ENCODE data around the gene SLIT3. TPM values are rescaled to one million over a fixed set of nuclear protein-coding genes. Genes with fewer than 3 reads are reported as not detected.

SLIT3 gene
- total and polyA plus RNA-seq, 2 experiments from 2014 or later, result 0.59 to 0.71 TPM

DNA sequence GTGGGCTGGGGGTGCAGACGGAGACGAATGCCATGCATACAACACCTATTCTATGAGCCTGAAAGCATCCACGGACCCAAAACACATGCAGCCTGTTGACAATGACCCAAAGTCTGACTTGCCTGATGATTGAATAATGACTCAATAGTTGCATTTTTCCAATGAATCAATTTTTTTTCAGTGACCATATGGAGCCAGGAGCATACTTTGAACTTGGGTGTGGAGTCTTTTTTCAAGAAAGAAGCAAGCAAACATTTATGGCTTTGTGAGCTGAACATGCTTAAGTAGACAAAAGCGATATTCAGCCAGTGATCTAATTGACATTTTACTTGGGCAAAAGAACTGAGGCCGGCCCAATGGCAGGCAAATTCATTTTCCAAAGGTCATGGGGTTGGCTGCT is 437.9 kb downstream of the SLIT3 start (continued):
- TF ChIP-seq, protein P1, sequence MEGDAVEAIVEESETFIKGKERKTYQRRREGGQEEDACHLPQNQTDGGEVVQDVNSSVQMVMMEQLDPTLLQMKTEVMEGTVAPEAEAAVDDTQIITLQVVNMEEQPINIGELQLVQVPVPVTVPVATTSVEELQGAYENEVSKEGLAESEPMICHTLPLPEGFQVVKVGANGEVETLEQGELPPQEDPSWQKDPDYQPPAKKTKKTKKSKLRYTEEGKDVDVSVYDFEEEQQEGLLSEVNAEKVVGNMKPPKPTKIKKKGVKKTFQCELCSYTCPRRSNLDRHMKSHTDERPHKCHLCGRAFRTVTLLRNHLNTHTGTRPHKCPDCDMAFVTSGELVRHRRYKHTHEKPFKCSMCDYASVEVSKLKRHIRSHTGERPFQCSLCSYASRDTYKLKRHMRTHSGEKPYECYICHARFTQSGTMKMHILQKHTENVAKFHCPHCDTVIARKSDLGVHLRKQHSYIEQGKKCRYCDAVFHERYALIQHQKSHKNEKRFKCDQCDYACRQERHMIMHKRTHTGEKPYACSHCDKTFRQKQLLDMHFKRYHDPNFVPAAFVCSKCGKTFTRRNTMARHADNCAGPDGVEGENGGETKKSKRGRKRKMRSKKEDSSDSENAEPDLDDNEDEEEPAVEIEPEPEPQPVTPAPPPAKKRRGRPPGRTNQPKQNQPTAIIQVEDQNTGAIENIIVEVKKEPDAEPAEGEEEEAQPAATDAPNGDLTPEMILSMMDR (conservative IDR thresholded peaks at IDR 0.05; ENCODE audit: low read depth in 2 of 2), result no peak

DNA sequence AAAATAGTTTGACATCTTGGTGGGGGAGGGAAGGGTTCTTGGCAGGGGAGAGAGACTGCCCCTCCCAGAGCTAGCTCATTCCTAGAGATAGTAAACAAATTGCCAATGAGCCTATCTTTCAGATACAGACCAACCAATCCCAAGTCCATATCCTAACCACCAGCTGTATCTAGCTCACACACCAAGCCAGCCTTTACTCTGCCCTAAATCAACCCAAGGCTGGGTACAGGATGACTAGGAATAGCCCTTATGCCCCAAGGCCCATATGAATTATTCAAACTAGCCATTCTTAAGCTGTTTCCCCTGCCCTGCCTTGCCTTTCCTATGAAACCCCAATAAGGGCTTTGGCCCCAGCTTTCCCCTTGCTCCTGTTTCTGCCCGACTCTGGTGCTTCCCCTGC is 440.4 kb downstream of the SLIT3 start:
- Mint-ChIP-seq H3K27ac (no peak overlapping the region), H3K27me3 (ENCODE audit: insufficient read depth, low read depth, poor library complexity) (peaks cover 3% of the 10 kb centered on the region), H3K4me3 (no peak overlapping the region), H3K9me3 (no peaks in the 10 kb centered on the region), H3K4me1 (peaks cover 4% of the 10 kb centered on the region; the same call in 2 of the 3 replicates), H3K36me3 (ENCODE audit: low read depth) (no peaks in the 10 kb centered on the region)
- H3K4me3 ChIP-seq, result no peak overlapping the region
- no peaks in the 10 kb centered on the region for H3K36me3 ChIP-seq (ENCODE audit: insufficient read depth)
- no peaks in the 10 kb centered on the region for H3F3A ChIP-seq (replicated peaks; ENCODE audit: low read depth)
- H3K27ac ChIP-seq (ENCODE audit: low read depth), result no peak overlapping the region
- H3K4me2 ChIP-seq, result no peak overlapping the region
- no peak overlapping the region for H2AFZ ChIP-seq
- DNase-seq (ENCODE audit: low spot score) (no peak), ATAC-seq (no peak)
- H3K79me2 ChIP-seq (replicated peaks; ENCODE audit: insufficient read depth), result no peaks in the 10 kb centered on the region
- no peaks in the 10 kb centered on the region for H3K9me2 ChIP-seq (ENCODE audit: insufficient read depth)
- no peaks in the 10 kb centered on the region for H4K20me1 ChIP-seq (replicated peaks; ENCODE audit: insufficient read depth)
- no peaks in the 10 kb centered on the region for H3K27me3 ChIP-seq (ENCODE audit: insufficient read depth)
- H3K4me1 ChIP-seq (ENCODE audit: insufficient read depth), result no peaks in the 10 kb centered on the region
- TF ChIP-seq, protein P2, sequence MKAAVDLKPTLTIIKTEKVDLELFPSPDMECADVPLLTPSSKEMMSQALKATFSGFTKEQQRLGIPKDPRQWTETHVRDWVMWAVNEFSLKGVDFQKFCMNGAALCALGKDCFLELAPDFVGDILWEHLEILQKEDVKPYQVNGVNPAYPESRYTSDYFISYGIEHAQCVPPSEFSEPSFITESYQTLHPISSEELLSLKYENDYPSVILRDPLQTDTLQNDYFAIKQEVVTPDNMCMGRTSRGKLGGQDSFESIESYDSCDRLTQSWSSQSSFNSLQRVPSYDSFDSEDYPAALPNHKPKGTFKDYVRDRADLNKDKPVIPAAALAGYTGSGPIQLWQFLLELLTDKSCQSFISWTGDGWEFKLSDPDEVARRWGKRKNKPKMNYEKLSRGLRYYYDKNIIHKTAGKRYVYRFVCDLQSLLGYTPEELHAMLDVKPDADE (IDR thresholded peaks at IDR 0.05), result no peak
- TF ChIP-seq EZH2phosphoT487 (IDR thresholded peaks at IDR 0.05; ENCODE audit: unreplicated experiment), result no peak

DNA sequence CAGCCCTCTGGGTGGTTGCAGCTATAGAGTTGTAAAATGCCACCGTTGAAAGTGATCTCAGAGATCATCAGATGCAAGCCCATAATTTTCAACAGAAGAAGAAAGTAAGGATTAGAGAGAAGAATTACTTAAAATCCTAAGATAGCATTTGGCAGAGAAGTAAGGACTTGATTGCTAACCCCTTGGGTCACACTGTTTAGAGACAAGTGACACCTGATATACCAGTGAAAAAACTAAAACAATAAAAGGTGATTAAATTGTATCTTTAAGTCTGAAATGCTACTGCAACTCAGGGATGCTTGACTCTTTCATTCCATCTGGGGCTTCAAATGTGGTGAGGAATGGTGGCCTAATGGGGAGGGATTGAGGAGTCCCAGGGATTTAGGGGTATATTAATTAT is 440.9 kb downstream of the SLIT3 start:
- Histone ChIP-seq H4K20me1 (replicated peaks; ENCODE audit: insufficient read depth) (no peaks in the 10 kb centered on the region), H3K4me1 (ENCODE audit: insufficient read depth) (no peaks in the 10 kb centered on the region), H3K9me2 (ENCODE audit: insufficient read depth) (no peaks in the 10 kb centered on the region), H3K4me3 (no peak overlapping the region), H3K36me3 (ENCODE audit: insufficient read depth) (no peaks in the 10 kb centered on the region), H3K79me2 (replicated peaks; ENCODE audit: insufficient read depth) (no peaks in the 10 kb centered on the region), H3K27me3 (ENCODE audit: insufficient read depth) (no peaks in the 10 kb centered on the region), H2AFZ (no peak overlapping the region), H3F3A (replicated peaks; ENCODE audit: low read depth) (no peaks in the 10 kb centered on the region), H3K4me2 (no peak overlapping the region), H3K27ac (ENCODE audit: low read depth) (no peak overlapping the region)
- H3K4me3 Mint-ChIP-seq, result no peak overlapping the region
- peaks cover 3% of the 10 kb centered on the region for H3K27me3 Mint-ChIP-seq (ENCODE audit: insufficient read depth, low read depth, poor library complexity)
- no peak for DNase-seq (ENCODE audit: low spot score)
- H3K27ac Mint-ChIP-seq, result no peak overlapping the region
- H3K9me3 Mint-ChIP-seq, result no peaks in the 10 kb centered on the region
- no peaks in the 10 kb centered on the region for H3K36me3 Mint-ChIP-seq (ENCODE audit: low read depth)
- TF ChIP-seq JUNB (IDR thresholded peaks at IDR 0.05; ENCODE audit: unreplicated experiment) (no peak), ZNF114 (CRISPR knock-in tag; IDR thresholded peaks at IDR 0.05) (no peak)
- no peak for ATAC-seq
- peaks cover 4% of the 10 kb centered on the region; the same call in 1 of the 3 replicates for H3K4me1 Mint-ChIP-seq

DNA sequence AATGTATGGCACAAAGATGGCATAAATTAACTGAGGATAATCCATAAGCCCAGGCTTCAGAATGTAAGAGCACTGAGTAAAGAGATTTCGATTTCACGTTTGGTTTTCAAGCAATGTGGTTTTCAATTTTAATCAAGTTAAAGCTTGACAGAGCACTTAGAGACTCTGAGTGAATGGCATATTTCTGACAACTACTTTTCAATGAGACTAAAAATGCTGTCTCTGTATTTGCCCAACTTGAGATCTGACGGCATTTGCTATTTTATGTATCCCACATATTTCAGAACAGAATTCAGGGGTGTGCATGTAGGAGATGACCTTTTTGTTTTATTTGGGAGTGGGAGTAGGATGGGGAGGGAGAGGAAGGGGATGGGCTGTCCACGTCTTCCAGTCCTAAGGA is 441.5 kb downstream of the SLIT3 start:
- H3K9me3 Mint-ChIP-seq, result no peaks in the 10 kb centered on the region
- Histone ChIP-seq H3K79me2 (replicated peaks; ENCODE audit: insufficient read depth) (no peaks in the 10 kb centered on the region), H3K36me3 (ENCODE audit: insufficient read depth) (no peaks in the 10 kb centered on the region), H3K4me3 (no peak overlapping the region), H3K27ac (ENCODE audit: low read depth) (no peak overlapping the region), H3K27me3 (ENCODE audit: insufficient read depth) (no peaks in the 10 kb centered on the region), H4K20me1 (replicated peaks; ENCODE audit: insufficient read depth) (no peaks in the 10 kb centered on the region), H3K9me2 (ENCODE audit: insufficient read depth) (no peaks in the 10 kb centered on the region), H3K4me2 (no peak overlapping the region), H3F3A (replicated peaks; ENCODE audit: low read depth) (no peaks in the 10 kb centered on the region), H3K4me1 (ENCODE audit: insufficient read depth) (no peaks in the 10 kb centered on the region), H2AFZ (no peak overlapping the region)
- DNase-seq (ENCODE audit: low spot score), result no peak
- ATAC-seq, result no peak
- H3K27ac Mint-ChIP-seq, result no peak overlapping the region
- no peaks in the 10 kb centered on the region for H3K36me3 Mint-ChIP-seq (ENCODE audit: low read depth)
- H3K4me1 Mint-ChIP-seq, result peaks cover 4% of the 10 kb centered on the region; the same call in 1 of the 3 replicates
- peaks cover 5% of the 10 kb centered on the region for H3K27me3 Mint-ChIP-seq (ENCODE audit: insufficient read depth, low read depth, poor library complexity)
- H3K4me3 Mint-ChIP-seq, result no peak overlapping the region
- no peak for TF ChIP-seq ZNF331 (CRISPR knock-in tag; IDR thresholded peaks at IDR 0.05; ENCODE audit: low read depth)
- TF ChIP-seq, protein P3, sequence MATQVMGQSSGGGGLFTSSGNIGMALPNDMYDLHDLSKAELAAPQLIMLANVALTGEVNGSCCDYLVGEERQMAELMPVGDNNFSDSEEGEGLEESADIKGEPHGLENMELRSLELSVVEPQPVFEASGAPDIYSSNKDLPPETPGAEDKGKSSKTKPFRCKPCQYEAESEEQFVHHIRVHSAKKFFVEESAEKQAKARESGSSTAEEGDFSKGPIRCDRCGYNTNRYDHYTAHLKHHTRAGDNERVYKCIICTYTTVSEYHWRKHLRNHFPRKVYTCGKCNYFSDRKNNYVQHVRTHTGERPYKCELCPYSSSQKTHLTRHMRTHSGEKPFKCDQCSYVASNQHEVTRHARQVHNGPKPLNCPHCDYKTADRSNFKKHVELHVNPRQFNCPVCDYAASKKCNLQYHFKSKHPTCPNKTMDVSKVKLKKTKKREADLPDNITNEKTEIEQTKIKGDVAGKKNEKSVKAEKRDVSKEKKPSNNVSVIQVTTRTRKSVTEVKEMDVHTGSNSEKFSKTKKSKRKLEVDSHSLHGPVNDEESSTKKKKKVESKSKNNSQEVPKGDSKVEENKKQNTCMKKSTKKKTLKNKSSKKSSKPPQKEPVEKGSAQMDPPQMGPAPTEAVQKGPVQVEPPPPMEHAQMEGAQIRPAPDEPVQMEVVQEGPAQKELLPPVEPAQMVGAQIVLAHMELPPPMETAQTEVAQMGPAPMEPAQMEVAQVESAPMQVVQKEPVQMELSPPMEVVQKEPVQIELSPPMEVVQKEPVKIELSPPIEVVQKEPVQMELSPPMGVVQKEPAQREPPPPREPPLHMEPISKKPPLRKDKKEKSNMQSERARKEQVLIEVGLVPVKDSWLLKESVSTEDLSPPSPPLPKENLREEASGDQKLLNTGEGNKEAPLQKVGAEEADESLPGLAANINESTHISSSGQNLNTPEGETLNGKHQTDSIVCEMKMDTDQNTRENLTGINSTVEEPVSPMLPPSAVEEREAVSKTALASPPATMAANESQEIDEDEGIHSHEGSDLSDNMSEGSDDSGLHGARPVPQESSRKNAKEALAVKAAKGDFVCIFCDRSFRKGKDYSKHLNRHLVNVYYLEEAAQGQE (IDR thresholded peaks at IDR 0.05; ENCODE audit: unreplicated experiment), result no peak
- TF ChIP-seq EZH2phosphoT487 (IDR thresholded peaks at IDR 0.05; ENCODE audit: unreplicated experiment), result no peak
- no peak for TF ChIP-seq JUNB (IDR thresholded peaks at IDR 0.05; ENCODE audit: unreplicated experiment)

All from GM23338 (cell line).